Trophoblast cell (in vitro differentiated cells and primary cell): ENCODE results near the gene GTF2IRD1.
A peak's percentile ranks its signal among the peaks of the same experiment; 100 is the strongest.

Source experiments
- DNase-seq, 2 donors: peaks; one replicate each; pipeline ENCODE4 v3.0.0-alpha.2; 2016
- H2AFZ ChIP-seq: 2 replicates; pipeline ENCODE4 v1.6.1; 2013; ENCODE audit warnings: low read length, moderate library complexity, mild to moderate bottlenecking; ENCODE audit not compliant: insufficient read depth, poor library complexity
- H2AK5ac ChIP-seq: 2 replicates; pipeline ENCODE4 v1.6.1; 2013; ENCODE audit warnings: mild to moderate bottlenecking, low read length
- H2BK120ac ChIP-seq: 2 replicates; pipeline ENCODE4 v1.6.1; 2013; ENCODE audit warnings: low read length, mild to moderate bottlenecking, moderate library complexity; ENCODE audit not compliant: insufficient read depth, poor library complexity
- H2BK12ac ChIP-seq: 2 replicates; pipeline ENCODE4 v1.6.1; 2013; ENCODE audit warnings: mild to moderate bottlenecking, low read length, moderate library complexity
- H2BK5ac ChIP-seq: 2 replicates; pipeline ENCODE4 v1.6.1; 2013; ENCODE audit warnings: low read length, low read depth, moderate library complexity, mild to moderate bottlenecking; ENCODE audit not compliant: poor library complexity
- H3K14ac ChIP-seq: 2 replicates; pipeline ENCODE4 v1.6.1; 2013; ENCODE audit warnings: mild to moderate bottlenecking, low read length
- H3K18ac ChIP-seq: 2 replicates; pipeline ENCODE4 v1.6.1; 2013; ENCODE audit warnings: mild to moderate bottlenecking, low read length
- H3K23ac ChIP-seq: 2 replicates; pipeline ENCODE4 v1.6.1; 2013; ENCODE audit warnings: low read length
- H3K27ac ChIP-seq: 2 replicates; pipeline ENCODE4 v1.5.1; 2013; ENCODE audit warnings: low read depth, mild to moderate bottlenecking, inconsistent platforms, low read length, moderate library complexity
- H3K27me3 ChIP-seq: 2 replicates; pipeline ENCODE4 v1.6.1; 2013; ENCODE audit warnings: inconsistent platforms, mild to moderate bottlenecking, low read length, moderate library complexity; ENCODE audit not compliant: insufficient read depth
- H3K36me3 ChIP-seq, 2 experiments: 1 replicate in 1 of 2; 2 replicates in 1 of 2; pipeline ENCODE4 v1.6.1; 2013; ENCODE audit warnings: low read length in 2 of 2, mild to moderate bottlenecking in 2 of 2, moderate library complexity in 1 of 2; ENCODE audit not compliant: insufficient read depth in 2 of 2, control insufficient read depth in 1 of 2
- H3K4ac ChIP-seq: 2 replicates; pipeline ENCODE4 v1.6.1; 2013; ENCODE audit warnings: low read depth, mild to moderate bottlenecking, low read length, moderate library complexity
- H3K4me1 ChIP-seq, 2 experiments: 1 replicate in 1 of 2; 2 replicates in 1 of 2; pipeline ENCODE4 v1.6.1; 2013; ENCODE audit warnings: low read length in 2 of 2, mild to moderate bottlenecking in 2 of 2, moderate library complexity in 1 of 2; ENCODE audit not compliant: insufficient read depth in 2 of 2, control insufficient read depth in 1 of 2
- H3K4me2 ChIP-seq: 2 replicates; pipeline ENCODE4 v1.6.1; 2013; ENCODE audit warnings: inconsistent platforms, mild to moderate bottlenecking, low read length, moderate library complexity
- H3K4me3 ChIP-seq: 2 replicates; pipeline ENCODE4 v1.5.1; 2013; ENCODE audit warnings: mild to moderate bottlenecking, low read depth, low read length, inconsistent platforms
- H3K79me1 ChIP-seq: one replicate; pipeline ENCODE4 v1.6.1; 2013; ENCODE audit warnings: low read length
- H3K79me2 ChIP-seq: 2 replicates; pipeline ENCODE4 v1.6.1; 2013; ENCODE audit warnings: low read length, mild to moderate bottlenecking; ENCODE audit not compliant: control insufficient read depth, insufficient read depth, poor library complexity
- H3K9ac ChIP-seq: 2 replicates; pipeline ENCODE4 v1.6.1; 2013; ENCODE audit warnings: mild to moderate bottlenecking, low read length
- H3K9me3 ChIP-seq: 2 replicates; pipeline ENCODE4 v1.6.1; 2013; ENCODE audit warnings: low read depth, mild to moderate bottlenecking, control low read depth, inconsistent platforms, low read length; ENCODE audit not compliant: insufficient read depth
- H4K12ac ChIP-seq: 2 replicates; pipeline ENCODE4 v1.6.1; 2013; ENCODE audit warnings: low read depth, mild to moderate bottlenecking, low read length, moderate library complexity
- H4K8ac ChIP-seq: 2 replicates; pipeline ENCODE4 v1.6.1; 2013; ENCODE audit warnings: low read depth, mild to moderate bottlenecking, low read length, moderate library complexity
- H4K91ac ChIP-seq: one replicate; pipeline ENCODE4 v1.6.1; 2013; ENCODE audit warnings: low read depth, mild to moderate bottlenecking, low read length, moderate library complexity
- WGBS: extraction: QIAGEN DNeasy Blood & Tissue Kit; methylation state at CpG from one replicate; pipeline ENCODE4 v1.1.7; 2013; ENCODE audit warnings: missing lambda C conversion rate; ENCODE audit not compliant: insufficient read length, insufficient coverage; ENCODE audit errors: extremely low coverage; 5-methylcytosine and 5-hydroxymethylcytosine counted together

GTF2IRD1 gene

DNA sequence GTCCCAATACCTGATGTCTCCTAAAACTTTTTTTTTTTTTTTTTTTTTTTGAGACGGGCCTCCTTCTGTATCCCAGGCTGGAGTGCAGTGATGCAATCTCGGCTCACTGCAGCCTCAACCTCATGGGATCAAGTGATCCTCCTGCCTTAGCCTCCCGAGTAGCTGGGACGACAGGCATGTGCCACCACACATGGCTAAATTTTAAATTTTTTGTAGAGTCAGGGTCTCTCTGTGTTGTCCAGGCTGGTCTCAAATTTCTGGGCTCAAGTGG, 28.4 kb downstream of the GTF2IRD1 start:
- DNase-seq: peak in 1 of 2 donors; percentile 19
- Histone ChIP-seq H3K18ac (no peak overlapping the region), H3K27me3 (no peaks in the 10 kb centered on the region), H2BK12ac (no peak overlapping the region), H4K12ac (no peak overlapping the region), H3K4me3 (no peak overlapping the region), H2AFZ (no peak overlapping the region), H3K4me2 (no peak overlapping the region), H3K4me1 (peaks cover 14 to 25% of the 10 kb centered on the region in 2 experiments), H3K14ac (no peak overlapping the region), H3K23ac (no peak overlapping the region), H4K8ac (no peak overlapping the region), H4K91ac (no peak overlapping the region), H3K9me3 (no peaks in the 10 kb centered on the region), H3K4ac (no peak overlapping the region), H3K79me2 (peaks cover 3% of the 10 kb centered on the region), H2BK120ac (no peak overlapping the region), H3K36me3 (no peaks in the 10 kb centered on the region), H3K9ac (no peak overlapping the region), H2AK5ac (no peak overlapping the region), H2BK5ac (no peak overlapping the region), H3K79me1 (peaks cover 9% of the 10 kb centered on the region), H3K27ac (no peak overlapping the region)
- no CpG with 5 or more reads among the region's 4 CpGs for WGBS

DNA sequence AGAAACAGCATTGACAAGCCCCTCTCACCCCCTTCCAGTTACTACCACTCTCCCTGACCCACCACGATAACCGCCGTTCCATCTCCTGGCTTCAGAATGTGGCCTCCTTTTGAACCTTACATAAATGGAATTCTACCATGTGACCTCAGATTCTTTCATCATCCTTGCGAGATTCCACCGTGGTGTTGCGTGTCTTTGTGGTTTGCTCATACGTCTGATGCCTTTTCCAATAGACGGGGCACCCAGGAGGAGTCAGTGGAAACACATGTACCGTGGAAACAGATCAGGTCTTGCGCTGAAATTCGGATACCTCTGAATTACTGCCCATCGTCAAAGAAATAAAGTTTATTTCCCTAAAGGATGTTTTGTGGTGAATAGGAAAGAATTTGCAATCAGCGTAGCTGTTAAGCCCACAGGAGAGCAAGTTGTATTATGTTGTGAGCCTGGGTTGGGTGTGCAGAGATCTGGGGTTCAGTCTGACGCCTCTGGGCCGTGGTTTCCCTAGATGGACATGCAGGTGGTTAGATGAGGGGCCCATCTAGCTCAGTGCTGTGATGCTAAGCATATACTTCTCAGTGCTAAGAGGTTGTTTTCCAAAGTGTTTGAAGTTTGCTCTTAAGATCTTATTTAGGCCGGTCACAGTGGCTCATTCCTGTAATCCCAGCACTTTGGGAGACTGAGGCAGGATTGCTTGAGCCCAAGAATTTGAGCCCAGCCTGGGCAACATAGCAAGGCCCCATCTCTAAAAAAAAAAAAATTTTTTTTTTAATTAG, 29.1 kb downstream of the GTF2IRD1 start:
- no peak overlapping the region for H3K4ac ChIP-seq
- H4K12ac ChIP-seq: no peak overlapping the region
- H3K23ac ChIP-seq: no peak overlapping the region
- H4K91ac ChIP-seq: no peak overlapping the region
- H3K27ac ChIP-seq: no peak overlapping the region
- no peaks in the 10 kb centered on the region for H3K9me3 ChIP-seq
- peaks cover 9% of the 10 kb centered on the region for H3K79me1 ChIP-seq
- peaks cover 14 to 25% of the 10 kb centered on the region in 2 experiments for H3K4me1 ChIP-seq
- H3K18ac ChIP-seq: no peak overlapping the region
- DNase-seq: peak; percentile 89 to 98
- H2BK5ac ChIP-seq: peak overlapping the region; percentile 6
- no peak overlapping the region for H3K9ac ChIP-seq
- no peak overlapping the region for H3K4me3 ChIP-seq
- no CpG with 5 or more reads among the region's 16 CpGs for WGBS
- no peaks in the 10 kb centered on the region for H3K36me3 ChIP-seq
- no peak overlapping the region for H2AK5ac ChIP-seq
- H3K27me3 ChIP-seq: no peaks in the 10 kb centered on the region
- no peak overlapping the region for H2BK12ac ChIP-seq
- no peak overlapping the region for H3K14ac ChIP-seq
- H3K4me2 ChIP-seq: no peak overlapping the region
- H2BK120ac ChIP-seq: no peak overlapping the region
- H4K8ac ChIP-seq: no peak overlapping the region
- no peak overlapping the region for H2AFZ ChIP-seq
- peaks cover 3% of the 10 kb centered on the region for H3K79me2 ChIP-seq

GRCh38 chr7:74483402-74484336, 30.0 kb downstream of the GTF2IRD1 start:
- H4K12ac ChIP-seq: no peak overlapping the region
- no peaks in the 10 kb centered on the region for H3K27me3 ChIP-seq
- peak overlapping the region; percentile 40 for H3K18ac ChIP-seq
- no peak overlapping the region for H3K4me3 ChIP-seq
- peaks cover 14 to 25% of the 10 kb centered on the region in 2 experiments for H3K4me1 ChIP-seq
- no peak overlapping the region for H2AK5ac ChIP-seq
- no peak overlapping the region for H2AFZ ChIP-seq
- no peak overlapping the region for H3K9ac ChIP-seq
- WGBS: no CpG with 5 or more reads among the region's 11 CpGs
- H3K4ac ChIP-seq: no peak overlapping the region
- no peak overlapping the region for H2BK5ac ChIP-seq
- no peak overlapping the region for H4K8ac ChIP-seq
- H3K14ac ChIP-seq: peak overlapping the region; percentile 40
- H3K79me2 ChIP-seq: peaks cover 3% of the 10 kb centered on the region
- H3K4me2 ChIP-seq: no peak overlapping the region
- H4K91ac ChIP-seq: no peak overlapping the region
- H2BK120ac ChIP-seq: no peak overlapping the region
- H2BK12ac ChIP-seq: no peak overlapping the region
- no peak overlapping the region for H3K27ac ChIP-seq
- peaks cover 9% of the 10 kb centered on the region for H3K79me1 ChIP-seq
- no peak for DNase-seq
- no peak overlapping the region for H3K23ac ChIP-seq
- H3K36me3 ChIP-seq: no peaks in the 10 kb centered on the region
- H3K9me3 ChIP-seq: no peaks in the 10 kb centered on the region

GRCh38 chr7:74485611-74486010, 31.9 kb downstream of the GTF2IRD1 start:
- peaks cover 0 to under 1% of the 10 kb centered on the region in 2 experiments for H3K36me3 ChIP-seq
- peak; percentile 75 to 84 for DNase-seq
- no peak overlapping the region for H3K18ac ChIP-seq
- H4K91ac ChIP-seq: no peak overlapping the region
- H3K23ac ChIP-seq: no peak overlapping the region
- no peak overlapping the region for H3K14ac ChIP-seq
- H3K27ac ChIP-seq: no peak overlapping the region
- no peak overlapping the region for H3K4ac ChIP-seq
- H3K9me3 ChIP-seq: no peaks in the 10 kb centered on the region
- no peaks in the 10 kb centered on the region for H3K79me2 ChIP-seq
- H3K4me3 ChIP-seq: no peak overlapping the region
- no peak overlapping the region for H4K8ac ChIP-seq
- no peak overlapping the region for H3K4me2 ChIP-seq
- H3K9ac ChIP-seq: no peak overlapping the region
- WGBS: no CpG with 5 or more reads among the region's 7 CpGs
- no peak overlapping the region for H2BK12ac ChIP-seq
- no peaks in the 10 kb centered on the region for H3K27me3 ChIP-seq
- peaks cover 8 to 16% of the 10 kb centered on the region in 2 experiments for H3K4me1 ChIP-seq
- H4K12ac ChIP-seq: no peak overlapping the region
- no peak overlapping the region for H2AK5ac ChIP-seq
- H3K79me1 ChIP-seq: peaks cover 5% of the 10 kb centered on the region
- no peak overlapping the region for H2BK5ac ChIP-seq
- no peak overlapping the region for H2BK120ac ChIP-seq
- no peak overlapping the region for H2AFZ ChIP-seq
